GM10248 (cell line): ENCODE measurements around the gene WDR53.

Source experiments
- CTCF ChIA-PET: fragments of 300-600 bp; sonication (Branson Sonifier 250); formaldehyde crosslinking; extraction: SDS; loops from one replicate; lab custom pipeline; 2021; ENCODE audit warnings: antibody characterized with exemption; lab: Yijun Ruan, JAX
- POLR2A ChIA-PET: fragments of 350-650 bp; sonication (Branson Sonifier 250); formaldehyde crosslinking; extraction: SDS; loops from one replicate; lab custom pipeline; 2020; ENCODE audit warnings: antibody characterized with exemption; lab: Yijun Ruan, JAX
- DNase-seq: peaks from one replicate; pipeline ENCODE4 v3.0.0; 2012; ENCODE audit errors: extremely low spot score
- TF ChIP-seq, protein P1 (sequence below): IDR thresholded peaks from 2 replicates; pipeline ENCODE4 v1.5.1; 2012; ENCODE audit warnings: mild to moderate bottlenecking, low read depth; ENCODE audit errors: extremely low read depth, missing control alignments, control extremely low read depth

Gene WDR53

GRCh38 chr3:196504556-196504955, 63.8 kb downstream of the WDR53 start:
- TF ChIP-seq, protein P1, sequence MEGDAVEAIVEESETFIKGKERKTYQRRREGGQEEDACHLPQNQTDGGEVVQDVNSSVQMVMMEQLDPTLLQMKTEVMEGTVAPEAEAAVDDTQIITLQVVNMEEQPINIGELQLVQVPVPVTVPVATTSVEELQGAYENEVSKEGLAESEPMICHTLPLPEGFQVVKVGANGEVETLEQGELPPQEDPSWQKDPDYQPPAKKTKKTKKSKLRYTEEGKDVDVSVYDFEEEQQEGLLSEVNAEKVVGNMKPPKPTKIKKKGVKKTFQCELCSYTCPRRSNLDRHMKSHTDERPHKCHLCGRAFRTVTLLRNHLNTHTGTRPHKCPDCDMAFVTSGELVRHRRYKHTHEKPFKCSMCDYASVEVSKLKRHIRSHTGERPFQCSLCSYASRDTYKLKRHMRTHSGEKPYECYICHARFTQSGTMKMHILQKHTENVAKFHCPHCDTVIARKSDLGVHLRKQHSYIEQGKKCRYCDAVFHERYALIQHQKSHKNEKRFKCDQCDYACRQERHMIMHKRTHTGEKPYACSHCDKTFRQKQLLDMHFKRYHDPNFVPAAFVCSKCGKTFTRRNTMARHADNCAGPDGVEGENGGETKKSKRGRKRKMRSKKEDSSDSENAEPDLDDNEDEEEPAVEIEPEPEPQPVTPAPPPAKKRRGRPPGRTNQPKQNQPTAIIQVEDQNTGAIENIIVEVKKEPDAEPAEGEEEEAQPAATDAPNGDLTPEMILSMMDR: no peak
- DNase-seq: no peak
- CTCF ChIA-PET: interaction anchor here (0.8 to 5.7 kb wide), 3 partner anchors 18 to 24 kb away, joined by 4 to 30 read pairs (median 6); no protein-coding TSS in a partner anchor
- POLR2A ChIA-PET: interaction anchor here (0.6 kb wide), 1 partner anchor 216 kb away, joined by 3 read pairs; no protein-coding TSS in a partner anchor
